ENCODE measurements around the gene PARD6B.

- TF ChIP-seq CTCF (CRISPR knock-in tag; IDR thresholded peaks at IDR 0.05) (no peak), SIN3A (IDR thresholded peaks at IDR 0.05; ENCODE audit: borderline replicate concordance, low read depth, low read length) (no peak), ATRX (CRISPR knock-in tag; IDR thresholded peaks at IDR 0.05; ENCODE audit: borderline replicate concordance) (no peak), ZNF7 (CRISPR knock-in tag; IDR thresholded peaks at IDR 0.05) (no peak), ZNF660 (CRISPR knock-in tag; IDR thresholded peaks at IDR 0.05; ENCODE audit: borderline replicate concordance, low read depth) (no peak), HDAC1 (CRISPR knock-in tag; IDR thresholded peaks at IDR 0.05) (no peak), GZF1 (CRISPR knock-in tag; IDR thresholded peaks at IDR 0.05) (no peak), POLR2AphosphoS5 (IDR thresholded peaks at IDR 0.05; ENCODE audit: low read depth, low read length) (no peak), POLR2G (IDR thresholded peaks at IDR 0.05; ENCODE audit: low read depth, low read length) (no peak), POLR2A (IDR thresholded peaks at IDR 0.05; ENCODE audit: insufficient read depth in 1 of 2, low read depth in 2 of 2, low read length in 2 of 2) (no peak), TGIF2 (CRISPR knock-in tag; IDR thresholded peaks at IDR 0.05) (no peak), MAZ (IDR thresholded peaks at IDR 0.05; ENCODE audit: borderline replicate concordance, low read depth, low read length) (no peak), MAZ (CRISPR knock-in tag; IDR thresholded peaks at IDR 0.05; ENCODE audit: low read depth) (no peak), FOXM1 (CRISPR knock-in tag; IDR thresholded peaks at IDR 0.05) (no peak)
- TF ChIP-seq, protein P1, sequence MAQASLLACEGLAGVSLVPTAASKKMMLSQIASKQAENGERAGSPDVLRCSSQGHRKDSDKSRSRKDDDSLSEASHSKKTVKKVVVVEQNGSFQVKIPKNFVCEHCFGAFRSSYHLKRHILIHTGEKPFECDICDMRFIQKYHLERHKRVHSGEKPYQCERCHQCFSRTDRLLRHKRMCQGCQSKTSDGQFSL (CRISPR knock-in tag; IDR thresholded peaks at IDR 0.05): no peak
These were observed 3.6 kb downstream of the PARD6B start for GRCh38 chr20:50734730-50735679.

All from HepG2 (cell line).